NT2/D1 (cell line): ENCODE measurements around the gene SLC25A31.

Source experiments
- SUZ12 ChIP-seq: IDR thresholded peaks from 2 replicates; pipeline ENCODE4 v1.6.1; 2011; ENCODE audit not compliant: insufficient read length, insufficient read depth; ENCODE audit errors: extremely low read depth
- YY1 ChIP-seq: IDR thresholded peaks from 2 replicates; pipeline ENCODE4 v1.6.1; 2011; ENCODE audit not compliant: insufficient read length, insufficient read depth

DNA sequence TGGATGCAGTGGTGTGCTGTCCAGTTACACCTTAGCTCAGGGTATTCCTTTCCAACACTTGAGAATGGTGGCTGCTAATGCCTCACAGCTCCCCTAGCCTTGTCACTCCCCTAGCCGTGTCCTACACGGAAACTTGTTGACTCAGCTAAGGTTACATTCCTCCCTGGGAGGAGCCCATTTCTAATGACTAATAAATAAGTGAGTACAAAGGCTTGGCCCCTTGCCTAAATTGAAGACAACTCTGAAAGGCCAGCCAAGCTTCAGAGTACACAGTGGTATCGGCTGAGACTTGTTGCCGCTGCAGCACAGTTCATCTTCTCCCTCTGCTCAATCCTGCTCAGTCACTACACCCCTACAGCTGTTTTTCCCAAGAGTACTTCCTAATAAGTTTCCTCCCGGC is 21.2 kb upstream of the SLC25A31 start:
- TF ChIP-seq SUZ12: no peak
- TF ChIP-seq YY1: no peak
